ENCODE results near the gene S100A10.

Gene S100A10

DNA sequence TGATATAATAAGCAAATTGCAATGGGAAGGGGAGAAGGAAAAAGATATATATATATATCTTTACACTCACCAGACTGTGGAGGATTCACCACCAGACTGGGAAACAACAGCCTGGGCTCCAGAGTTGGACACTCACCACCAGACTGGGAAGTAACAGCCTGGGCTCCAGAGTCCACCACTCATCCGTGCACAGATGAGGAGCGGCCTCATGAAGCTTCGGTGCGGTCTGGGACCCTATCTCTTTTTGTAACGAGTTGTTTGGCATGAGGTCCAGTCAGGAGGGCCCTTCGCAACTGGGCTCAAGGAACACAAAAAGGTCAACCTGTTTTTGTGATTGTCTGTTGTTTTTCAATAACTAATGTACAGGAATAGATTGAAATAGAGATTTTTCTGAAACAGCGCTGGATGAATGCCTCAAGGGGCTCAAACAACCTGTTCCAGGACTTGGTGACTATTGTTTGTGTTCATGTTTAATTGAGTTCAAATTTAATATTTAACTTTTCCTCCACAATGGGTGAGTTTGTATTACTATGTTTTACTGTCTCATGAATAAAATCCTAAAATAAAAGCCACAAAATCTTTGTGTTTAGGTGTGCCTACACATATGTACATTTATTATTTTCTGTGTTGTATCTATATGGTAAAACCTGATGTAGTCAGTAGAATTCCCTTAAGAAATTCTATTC, 40.1 kb downstream of the S100A10 start:
- Histone ChIP-seq H3K4me1 (ENCODE audit: insufficient read depth, poor library complexity, severe bottlenecking) (no peaks in the 10 kb centered on the region), H3K27me3 (ENCODE audit: insufficient read depth, poor library complexity, severe bottlenecking) (no peaks in the 10 kb centered on the region), H3K27ac (ENCODE audit: poor library complexity, severe bottlenecking) (no peak overlapping the region), H3K36me3 (ENCODE audit: low read depth) (no peaks in the 10 kb centered on the region), H3K4me3 (ENCODE audit: severe bottlenecking) (no peak overlapping the region), H3K9me3 (ENCODE audit: severe bottlenecking) (no peaks in the 10 kb centered on the region)
- DNase-seq (ENCODE audit: low spot score) (no peak), ATAC-seq (ENCODE audit: low read depth) (no peak)
- TF ChIP-seq, protein P1, sequence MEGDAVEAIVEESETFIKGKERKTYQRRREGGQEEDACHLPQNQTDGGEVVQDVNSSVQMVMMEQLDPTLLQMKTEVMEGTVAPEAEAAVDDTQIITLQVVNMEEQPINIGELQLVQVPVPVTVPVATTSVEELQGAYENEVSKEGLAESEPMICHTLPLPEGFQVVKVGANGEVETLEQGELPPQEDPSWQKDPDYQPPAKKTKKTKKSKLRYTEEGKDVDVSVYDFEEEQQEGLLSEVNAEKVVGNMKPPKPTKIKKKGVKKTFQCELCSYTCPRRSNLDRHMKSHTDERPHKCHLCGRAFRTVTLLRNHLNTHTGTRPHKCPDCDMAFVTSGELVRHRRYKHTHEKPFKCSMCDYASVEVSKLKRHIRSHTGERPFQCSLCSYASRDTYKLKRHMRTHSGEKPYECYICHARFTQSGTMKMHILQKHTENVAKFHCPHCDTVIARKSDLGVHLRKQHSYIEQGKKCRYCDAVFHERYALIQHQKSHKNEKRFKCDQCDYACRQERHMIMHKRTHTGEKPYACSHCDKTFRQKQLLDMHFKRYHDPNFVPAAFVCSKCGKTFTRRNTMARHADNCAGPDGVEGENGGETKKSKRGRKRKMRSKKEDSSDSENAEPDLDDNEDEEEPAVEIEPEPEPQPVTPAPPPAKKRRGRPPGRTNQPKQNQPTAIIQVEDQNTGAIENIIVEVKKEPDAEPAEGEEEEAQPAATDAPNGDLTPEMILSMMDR (IDR thresholded peaks at IDR 0.05; ENCODE audit: poor library complexity, severe bottlenecking) = no peak

- H3K9me3 ChIP-seq (ENCODE audit: severe bottlenecking) = no peaks in the 10 kb centered on the region
- no peak overlapping the region for H3K4me3 ChIP-seq (ENCODE audit: severe bottlenecking)
- no peaks in the 10 kb centered on the region for H3K4me1 ChIP-seq (ENCODE audit: insufficient read depth, poor library complexity, severe bottlenecking)
- TF ChIP-seq, protein P1 (IDR thresholded peaks at IDR 0.05; ENCODE audit: poor library complexity, severe bottlenecking) = no peak
- no peak overlapping the region for H3K27ac ChIP-seq (ENCODE audit: poor library complexity, severe bottlenecking)
- ATAC-seq (ENCODE audit: low read depth) (no peak), DNase-seq (ENCODE audit: low spot score) (no peak)
- no peaks in the 10 kb centered on the region for H3K27me3 ChIP-seq (ENCODE audit: insufficient read depth, poor library complexity, severe bottlenecking)
- no peaks in the 10 kb centered on the region for H3K36me3 ChIP-seq (ENCODE audit: low read depth)
These were observed 40.8 kb downstream of the S100A10 start for GRCh38 chr1:151952811-151953210.

GRCh38 chr1:151949371-151950193, 44.1 kb downstream of the S100A10 start:
- Histone ChIP-seq H3K27me3 (ENCODE audit: insufficient read depth, poor library complexity, severe bottlenecking) (no peaks in the 10 kb centered on the region), H3K4me1 (ENCODE audit: insufficient read depth, poor library complexity, severe bottlenecking) (peaks cover 29% of the 10 kb centered on the region), H3K27ac (ENCODE audit: poor library complexity, severe bottlenecking) (no peak overlapping the region), H3K9me3 (ENCODE audit: severe bottlenecking) (no peaks in the 10 kb centered on the region), H3K4me3 (ENCODE audit: severe bottlenecking) (no peak overlapping the region), H3K36me3 (ENCODE audit: low read depth) (no peaks in the 10 kb centered on the region)
- DNase-seq (ENCODE audit: low spot score) (no peak), ATAC-seq (ENCODE audit: low read depth) (no peak)
- TF ChIP-seq, protein P1 (IDR thresholded peaks at IDR 0.05; ENCODE audit: poor library complexity, severe bottlenecking) = no peak

DNA sequence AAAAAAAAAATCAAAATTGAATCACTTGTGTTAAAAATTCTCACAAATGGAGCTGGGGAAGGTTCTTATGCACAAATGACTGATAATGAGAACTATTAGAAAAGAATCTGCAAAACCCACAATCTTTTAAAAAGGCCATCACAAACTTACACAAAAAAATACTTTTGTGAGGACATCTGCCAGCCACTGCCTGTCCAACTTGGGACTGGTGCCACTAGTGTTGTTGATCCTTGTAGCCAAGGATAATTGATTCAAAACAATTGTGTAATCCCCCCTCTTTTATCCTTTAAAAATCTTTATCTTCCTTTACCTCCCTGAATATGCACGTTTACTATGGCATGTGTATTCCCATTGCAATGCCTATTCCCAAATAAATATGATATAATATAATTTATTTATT, 45.2 kb downstream of the S100A10 start:
- H3K9me3 ChIP-seq (ENCODE audit: severe bottlenecking) = no peaks in the 10 kb centered on the region
- H3K4me3 ChIP-seq (ENCODE audit: severe bottlenecking) = no peak overlapping the region
- H3K27ac ChIP-seq (ENCODE audit: poor library complexity, severe bottlenecking) = no peak overlapping the region
- TF ChIP-seq, protein P1 (IDR thresholded peaks at IDR 0.05; ENCODE audit: poor library complexity, severe bottlenecking) = no peak
- ATAC-seq (ENCODE audit: low read depth) (no peak), DNase-seq (ENCODE audit: low spot score) (no peak)
- no peaks in the 10 kb centered on the region for H3K27me3 ChIP-seq (ENCODE audit: insufficient read depth, poor library complexity, severe bottlenecking)
- H3K36me3 ChIP-seq (ENCODE audit: low read depth) = no peaks in the 10 kb centered on the region
- H3K4me1 ChIP-seq (ENCODE audit: insufficient read depth, poor library complexity, severe bottlenecking) = peaks cover 33% of the 10 kb centered on the region

GRCh38 chr1:151947140-151947539, 46.5 kb downstream of the S100A10 start:
- Histone ChIP-seq H3K4me1 (ENCODE audit: insufficient read depth, poor library complexity, severe bottlenecking) (peaks cover 33% of the 10 kb centered on the region), H3K27me3 (ENCODE audit: insufficient read depth, poor library complexity, severe bottlenecking) (no peaks in the 10 kb centered on the region), H3K27ac (ENCODE audit: poor library complexity, severe bottlenecking) (peak overlapping the region; percentile 92), H3K36me3 (ENCODE audit: low read depth) (no peaks in the 10 kb centered on the region), H3K4me3 (ENCODE audit: severe bottlenecking) (no peak overlapping the region), H3K9me3 (ENCODE audit: severe bottlenecking) (no peaks in the 10 kb centered on the region)
- DNase-seq (ENCODE audit: low spot score) (no peak), ATAC-seq (ENCODE audit: low read depth) (no peak)
- TF ChIP-seq, protein P1 (IDR thresholded peaks at IDR 0.05; ENCODE audit: poor library complexity, severe bottlenecking) = no peak

All from RWPE2 (cell line).